ENCODE measurements around the gene UBE2O.

Gene UBE2O

DNA sequence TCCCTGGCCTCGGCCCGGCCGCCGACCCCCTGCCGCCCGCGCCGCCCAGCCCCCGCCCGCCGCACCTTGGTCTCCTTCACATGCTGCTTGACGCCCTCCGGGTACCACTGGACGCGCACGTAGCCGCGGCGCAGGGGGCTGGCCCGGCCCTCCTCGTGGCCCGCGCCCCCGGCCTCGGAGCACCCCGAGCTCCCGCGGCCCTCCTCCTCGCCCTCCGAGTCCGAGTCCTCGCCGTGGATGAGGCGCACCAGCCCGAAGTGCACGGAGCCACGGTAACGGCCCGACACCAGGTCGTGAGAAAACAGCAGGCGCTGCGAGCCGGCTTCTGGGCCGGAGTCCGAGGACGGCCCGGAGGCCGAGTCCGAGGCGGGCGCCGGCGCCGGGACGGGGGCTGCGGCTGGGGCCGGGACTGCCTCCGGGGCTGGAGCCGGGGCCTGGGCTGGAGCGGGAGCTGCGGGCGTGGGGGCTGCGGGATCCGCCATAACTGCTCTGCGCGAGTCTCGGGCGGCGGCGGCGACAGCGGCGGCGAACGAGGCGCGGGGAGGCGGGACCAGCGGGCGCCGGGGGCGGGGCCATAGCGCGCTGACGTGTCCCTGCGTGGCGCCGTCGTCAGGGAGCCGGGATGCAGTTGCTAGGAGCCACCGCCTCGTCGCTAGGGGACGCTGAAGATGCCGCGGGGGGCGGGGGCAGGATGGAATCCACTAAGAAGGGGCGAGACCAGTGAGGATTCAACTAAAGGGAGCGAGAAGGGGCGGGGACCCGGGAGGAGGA, at the start of gene UBE2O:
UBE2O (minus strand) TSS at position 493 of the 771 bp plus-strand sequence; CDS start at position 482, 11 bp downstream.
- peak; percentile 88 for DNase-seq

DNA sequence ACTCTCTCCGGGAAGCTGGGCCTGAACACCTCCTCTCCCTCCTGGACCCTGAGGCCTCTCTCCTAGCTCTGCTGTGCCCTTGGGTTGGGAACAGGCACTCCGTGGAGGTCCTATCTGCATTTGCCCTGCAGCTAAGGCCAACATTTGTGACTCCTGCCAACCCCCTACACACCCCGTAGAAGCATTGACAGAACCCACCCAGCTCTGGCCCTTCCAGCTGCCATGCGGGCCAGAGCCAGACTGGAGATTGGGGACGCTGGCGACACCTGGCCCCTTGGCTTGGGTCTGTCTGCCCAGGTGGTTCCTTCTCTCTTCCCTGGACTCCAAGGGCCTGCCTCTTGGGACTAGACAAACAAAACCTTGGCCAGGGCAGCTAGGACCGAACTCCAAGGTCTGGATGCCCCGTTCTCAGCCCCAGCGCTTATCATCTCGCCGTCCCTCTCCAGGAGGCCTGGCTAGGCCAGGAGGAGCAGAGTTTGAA, 48.9 kb upstream of the UBE2O start:
- DNase-seq: no peak

DNA sequence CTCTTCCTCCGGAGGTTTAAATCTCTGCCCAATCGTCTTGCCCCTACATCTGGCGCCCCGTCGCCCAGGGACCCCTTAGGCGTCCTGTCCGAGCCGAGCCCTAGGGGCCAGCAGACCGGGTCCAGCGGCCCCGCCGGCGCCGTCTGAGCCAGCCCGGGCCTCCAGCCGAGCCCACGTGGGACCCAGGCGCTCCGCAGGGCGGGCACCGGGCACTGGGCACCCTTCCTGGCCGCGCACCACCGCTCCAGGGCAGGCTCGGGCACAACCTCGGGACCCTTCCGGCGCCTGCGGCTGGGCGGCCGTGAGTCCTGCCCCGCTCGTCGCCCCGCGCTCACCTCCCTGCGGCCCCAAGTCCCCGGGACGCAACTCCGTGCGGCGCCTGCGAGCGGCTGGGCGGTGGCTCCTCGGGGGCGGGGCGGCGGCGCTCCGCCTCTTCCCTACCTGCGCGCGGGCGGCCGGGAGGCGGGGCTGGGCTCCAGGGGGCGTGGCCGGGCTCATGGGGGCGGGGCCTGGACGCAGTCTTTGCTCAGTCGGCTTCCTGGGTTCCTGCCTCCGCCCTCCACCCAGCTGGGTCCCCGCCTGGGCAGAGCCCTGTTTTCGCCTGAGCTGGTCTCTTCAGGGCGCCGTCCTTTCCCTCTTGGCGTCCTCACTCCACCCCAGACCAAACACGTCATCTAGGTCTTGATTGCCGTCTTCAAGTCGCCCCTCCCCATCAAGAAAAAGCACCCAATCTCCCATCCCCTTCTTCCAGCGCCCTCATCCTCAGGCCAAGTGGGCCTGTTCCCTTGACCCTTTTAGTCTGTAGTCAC, 48.3 kb upstream of the UBE2O start, which contains the start of gene RHBDF2:
RHBDF2 (minus strand) TSS at position 406 of the 809 bp plus-strand sequence. CDS start 19,899 bp downstream, outside the sequence.
- DNase-seq: peak; percentile 50

DNA sequence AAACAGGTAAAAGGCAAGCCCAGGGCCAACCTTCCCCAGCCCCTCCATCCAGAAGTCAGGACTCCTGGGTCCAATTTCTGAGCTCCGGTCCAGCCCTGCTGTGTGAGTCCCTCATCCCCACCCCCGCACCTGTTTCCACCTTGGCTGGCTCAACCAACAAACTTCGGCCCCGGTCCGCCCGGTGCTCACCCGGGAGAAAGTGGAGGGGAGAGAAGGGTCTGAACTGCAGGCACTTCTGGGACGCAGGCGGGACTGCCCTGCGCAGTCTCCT, 47.7 kb upstream of the UBE2O start:
- no peak for DNase-seq

DNA sequence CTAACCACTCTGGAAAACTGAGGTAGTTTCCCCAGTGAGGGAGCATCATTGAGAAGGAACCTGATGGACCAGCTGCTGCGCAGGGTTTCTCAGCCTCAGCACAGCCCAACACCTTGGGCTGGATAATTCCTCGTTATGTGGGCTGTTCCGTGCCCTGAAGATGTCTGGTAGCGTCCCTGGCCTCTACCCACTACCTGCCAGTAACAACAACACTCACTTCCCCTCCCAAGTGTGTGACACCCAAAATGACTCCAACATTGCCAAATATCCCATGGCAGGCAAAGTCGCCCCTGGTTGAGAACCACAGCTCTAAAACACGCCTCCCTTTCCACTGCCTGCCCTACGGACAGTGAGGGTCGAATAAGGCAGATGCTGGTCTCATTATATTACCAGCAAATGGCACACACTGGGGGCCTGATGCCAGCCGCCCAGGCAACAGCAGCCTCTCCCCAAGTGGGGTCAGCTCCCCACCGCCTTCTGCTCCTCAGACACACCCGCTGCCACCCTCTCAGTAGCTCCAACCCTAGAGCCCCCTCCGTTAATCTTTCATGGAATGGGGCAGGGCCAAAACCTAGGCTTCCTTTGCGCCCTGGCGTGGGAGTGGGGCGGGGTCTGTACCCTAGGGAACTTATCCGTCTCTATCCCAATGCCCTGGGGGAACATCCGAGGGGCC, 47.3 kb upstream of the UBE2O start:
- no peak for DNase-seq

DNA sequence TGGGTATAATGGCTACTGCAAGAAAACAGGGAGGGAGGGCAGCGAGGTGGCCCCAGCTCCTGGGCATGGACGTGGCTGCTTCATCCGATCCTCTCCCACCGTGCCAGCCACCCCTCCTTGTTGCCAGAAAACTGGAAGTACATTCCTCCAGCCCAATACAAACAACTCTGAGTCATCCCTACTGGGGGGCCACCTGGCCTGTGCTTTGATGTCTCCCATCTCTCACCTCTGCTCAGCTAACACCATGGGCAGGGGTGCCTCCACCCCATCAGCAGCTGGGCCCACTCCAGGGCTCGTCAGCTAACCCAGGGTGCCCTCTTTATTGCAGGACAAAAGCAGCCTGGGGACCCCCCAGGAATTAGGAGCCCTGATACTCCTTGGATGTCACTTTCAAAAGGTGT, 46.3 kb upstream of the UBE2O start:
- no peak for DNase-seq

DNA sequence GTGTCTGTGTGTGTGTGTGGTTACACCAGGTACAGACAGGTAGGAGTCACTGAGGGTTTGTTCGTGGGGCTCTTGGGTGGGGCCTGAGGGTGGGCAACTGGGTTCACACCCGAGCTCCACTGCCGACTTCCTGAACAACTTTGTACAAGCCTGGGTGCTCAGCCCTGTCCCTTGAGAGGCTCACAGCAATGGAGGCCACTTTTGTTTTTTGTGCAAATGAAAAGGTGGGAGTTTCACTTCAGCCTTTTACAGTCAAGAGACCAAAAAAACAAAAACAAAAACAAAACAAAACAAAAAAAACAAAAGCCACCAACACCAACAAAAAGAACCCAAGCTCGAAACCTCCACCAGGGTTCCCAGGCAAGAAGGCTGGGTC, 45.9 kb upstream of the UBE2O start:
- DNase-seq: no peak

DNA sequence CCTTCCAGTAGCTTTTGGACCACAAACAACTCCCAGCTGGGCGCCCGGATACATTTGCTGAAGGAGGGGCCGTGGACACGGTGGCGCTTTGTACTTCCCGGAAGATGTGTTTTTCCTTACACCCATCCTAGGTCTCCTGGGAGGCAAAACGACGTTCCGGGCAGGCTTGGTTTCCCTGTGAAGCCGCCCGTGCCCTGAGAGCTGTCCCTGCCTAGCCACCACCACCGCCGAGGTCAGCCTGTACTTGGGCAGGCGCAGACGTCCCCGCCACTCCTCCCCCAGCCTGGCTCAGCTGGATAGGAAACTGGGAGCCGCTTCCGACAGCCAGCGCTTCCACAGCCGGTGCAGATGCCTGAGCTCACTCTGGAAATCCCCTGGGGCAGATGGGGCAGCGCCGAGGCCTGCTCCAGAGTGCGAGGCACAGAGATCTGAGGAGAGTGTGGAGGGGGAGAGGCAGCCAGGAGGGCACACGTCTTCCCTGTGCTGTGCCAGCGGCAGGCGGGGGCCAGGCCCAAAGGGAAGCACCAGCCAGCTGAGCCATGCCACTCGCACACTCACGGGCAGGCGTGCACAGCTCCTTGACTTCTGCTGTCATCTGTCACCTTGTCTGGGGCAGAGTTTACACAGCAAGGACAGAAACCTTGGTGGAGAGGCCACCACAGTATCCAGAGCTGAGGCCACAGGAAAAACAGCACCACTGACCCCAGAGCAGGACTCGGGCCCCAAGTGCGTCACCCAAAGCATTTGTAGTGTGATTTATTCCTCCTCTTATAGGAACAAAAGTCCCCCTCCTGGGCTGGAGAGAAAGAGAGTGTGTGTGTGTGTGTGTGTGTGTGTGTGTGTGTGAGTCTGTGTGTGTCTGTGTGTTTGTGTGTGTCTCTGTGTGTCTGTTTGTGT, 45.3 kb upstream of the UBE2O start:
- DNase-seq: no peak

DNA sequence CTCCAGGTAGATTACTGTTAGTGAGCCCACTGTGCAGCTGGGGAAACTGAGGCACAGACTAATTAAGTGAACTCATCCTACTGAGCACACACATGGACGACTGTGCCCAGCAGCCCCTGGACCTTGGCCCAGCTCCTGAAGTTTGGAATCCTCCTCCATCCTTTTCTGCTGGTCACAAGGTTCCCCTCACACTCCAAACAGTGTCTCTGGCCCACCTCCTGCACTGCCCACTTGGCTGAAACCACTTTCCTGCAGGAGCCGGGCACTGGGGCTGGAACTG, 44.7 kb upstream of the UBE2O start:
- no peak for DNase-seq

DNA sequence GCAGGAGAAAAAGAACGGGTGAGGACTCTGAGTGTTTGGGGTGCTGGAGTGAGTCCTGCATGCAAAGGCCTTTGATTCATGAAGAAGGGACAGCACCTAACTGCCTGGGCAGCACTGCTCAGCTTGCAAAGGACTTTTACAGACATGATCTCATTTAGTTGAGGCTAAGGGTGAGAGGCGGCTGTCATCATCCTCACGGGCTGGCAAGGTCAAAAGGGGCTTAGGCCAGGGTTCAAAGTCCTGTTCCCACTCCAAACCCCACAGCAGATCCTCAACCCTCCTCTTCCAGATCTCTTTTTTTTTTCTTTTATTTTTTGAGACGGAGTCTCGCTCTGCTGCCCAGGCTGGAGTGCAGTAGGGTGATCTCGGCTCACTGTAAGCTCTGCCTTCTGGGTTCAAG, 43.5 kb upstream of the UBE2O start:
- no peak for DNase-seq

DNA sequence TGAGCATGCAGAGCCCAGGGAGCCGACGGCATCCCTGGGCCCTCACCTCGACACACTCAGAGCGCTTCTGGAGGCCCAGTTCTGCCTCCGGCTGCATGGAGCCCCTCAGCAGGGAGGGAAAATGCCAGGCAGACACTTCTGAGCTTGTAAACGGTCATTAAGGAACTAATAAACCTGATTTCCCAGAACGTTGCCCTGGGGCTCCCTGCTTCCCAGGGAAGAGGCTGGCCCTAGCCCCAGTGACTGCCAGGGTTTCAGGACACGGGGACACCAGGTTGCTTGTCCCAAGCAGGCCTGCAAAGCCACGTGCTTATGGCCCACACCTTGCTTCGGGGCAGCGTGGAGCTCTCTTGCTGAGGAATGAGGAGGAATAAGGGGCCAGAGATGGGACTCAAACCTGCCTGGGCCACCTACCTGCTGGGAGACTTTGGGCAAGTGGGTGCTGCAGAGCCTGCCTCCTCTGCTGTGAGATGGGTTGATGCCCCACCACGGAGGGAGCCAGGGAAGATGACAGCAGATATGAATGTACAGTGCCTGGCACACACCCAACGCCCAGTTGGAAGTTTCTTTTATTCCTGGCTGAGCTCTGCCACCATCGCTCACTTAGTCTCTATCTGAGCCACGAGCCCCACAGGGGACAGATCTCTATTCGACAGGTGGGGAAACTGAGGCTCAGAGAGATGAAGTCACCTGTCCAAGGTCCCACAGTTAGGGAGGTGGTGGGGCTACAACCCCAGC, 42.9 kb upstream of the UBE2O start:
- no peak for DNase-seq

DNA sequence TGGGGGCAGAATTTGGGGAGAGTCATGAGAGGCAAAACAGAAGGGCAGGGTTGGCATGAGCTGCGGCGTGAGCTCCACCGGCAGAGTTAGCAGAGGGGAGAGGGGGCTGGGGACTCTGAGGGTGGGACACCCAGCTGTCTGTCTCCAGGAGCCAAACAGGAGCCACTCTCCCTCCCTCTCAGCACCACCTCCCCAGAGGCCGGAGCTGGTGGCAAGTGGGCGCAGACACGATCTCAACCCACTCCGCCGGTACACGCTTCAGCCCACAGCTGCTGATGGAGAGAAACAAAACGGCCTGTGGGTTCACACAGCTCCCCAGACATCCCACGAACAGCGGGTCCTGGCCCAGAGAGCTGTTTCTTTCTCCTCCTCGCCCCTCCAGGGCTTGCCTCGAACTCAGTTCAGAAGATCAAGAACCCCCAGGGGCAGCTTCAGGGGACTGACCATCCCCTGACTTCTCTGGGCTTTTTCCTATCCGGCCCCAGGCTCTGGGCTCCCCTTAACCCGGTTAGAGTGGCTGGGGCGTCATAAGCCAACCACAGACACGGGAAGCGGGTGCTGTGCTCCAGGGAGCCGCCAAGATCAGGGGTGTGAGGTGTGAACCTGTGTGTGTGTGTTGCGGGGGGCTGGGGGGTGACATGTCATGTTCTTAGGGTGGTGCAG, 40.7 kb upstream of the UBE2O start:
- no peak for DNase-seq

DNA sequence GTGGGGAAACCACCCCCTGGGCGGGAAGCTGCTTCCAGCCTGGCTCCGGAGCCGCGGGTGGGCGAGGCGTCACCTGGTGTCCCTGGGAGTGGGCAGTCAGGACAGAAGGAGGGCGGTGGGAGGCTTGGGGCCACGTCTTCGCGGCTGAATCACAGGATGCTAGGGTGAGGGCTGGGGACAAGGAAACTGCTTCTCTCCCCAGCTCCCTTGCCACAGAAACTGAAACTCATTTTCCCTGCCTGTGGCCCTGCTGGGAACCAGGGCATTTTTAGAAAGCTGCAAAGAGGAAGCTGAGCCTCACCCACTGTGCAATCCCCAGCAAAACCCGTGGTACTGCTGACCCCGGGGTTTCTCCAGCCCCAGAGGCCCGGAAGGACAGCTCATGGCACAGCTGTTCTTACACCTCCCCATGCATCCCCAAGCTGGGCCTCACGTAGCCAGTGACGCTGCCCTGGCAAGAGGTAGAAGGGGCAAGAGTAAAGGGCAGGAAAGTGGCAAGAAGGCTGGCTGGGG, 40.1 kb upstream of the UBE2O start:
- DNase-seq: no peak

DNA sequence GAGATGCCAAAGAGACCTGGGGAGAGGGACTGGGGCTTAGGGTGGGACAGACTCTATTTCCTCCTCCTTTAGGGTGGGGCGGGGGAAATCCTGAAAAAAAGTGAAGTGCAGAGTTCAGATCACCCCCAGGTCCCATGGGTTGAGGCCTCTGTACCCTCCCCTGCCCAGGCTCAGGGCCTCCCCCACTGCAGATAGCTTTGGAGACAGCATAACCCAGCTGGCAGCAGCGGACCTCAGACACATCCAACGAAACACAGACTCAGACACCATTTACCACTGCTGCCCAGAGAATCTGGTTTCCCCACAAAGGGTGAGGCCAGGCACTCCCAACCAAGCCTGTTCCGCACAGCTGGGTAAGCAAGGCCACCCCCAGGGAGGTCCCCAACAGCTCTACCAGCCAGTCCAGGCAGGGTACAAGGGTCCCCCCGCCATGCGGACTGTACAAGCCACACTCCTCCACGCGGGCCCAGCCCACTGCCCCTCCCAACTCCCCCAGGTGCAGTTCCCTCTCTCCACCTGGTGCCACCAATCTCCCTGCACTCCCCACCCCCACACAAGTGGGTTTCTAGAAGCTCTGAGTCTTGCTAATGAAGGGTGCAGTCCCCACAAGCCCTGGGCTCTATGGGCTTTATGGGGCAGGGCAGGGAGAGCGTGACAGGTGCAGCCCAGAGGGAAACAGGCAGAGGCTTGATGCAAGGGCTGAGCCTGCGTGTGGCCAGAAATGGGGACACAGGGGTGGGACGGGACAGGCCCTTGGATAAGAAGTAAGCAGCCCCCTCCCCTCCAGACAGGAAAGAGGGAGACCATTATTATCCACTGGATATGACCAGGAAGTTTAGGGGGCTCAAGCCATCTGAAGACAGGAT, 39.4 kb upstream of the UBE2O start:
- DNase-seq: no peak

DNA sequence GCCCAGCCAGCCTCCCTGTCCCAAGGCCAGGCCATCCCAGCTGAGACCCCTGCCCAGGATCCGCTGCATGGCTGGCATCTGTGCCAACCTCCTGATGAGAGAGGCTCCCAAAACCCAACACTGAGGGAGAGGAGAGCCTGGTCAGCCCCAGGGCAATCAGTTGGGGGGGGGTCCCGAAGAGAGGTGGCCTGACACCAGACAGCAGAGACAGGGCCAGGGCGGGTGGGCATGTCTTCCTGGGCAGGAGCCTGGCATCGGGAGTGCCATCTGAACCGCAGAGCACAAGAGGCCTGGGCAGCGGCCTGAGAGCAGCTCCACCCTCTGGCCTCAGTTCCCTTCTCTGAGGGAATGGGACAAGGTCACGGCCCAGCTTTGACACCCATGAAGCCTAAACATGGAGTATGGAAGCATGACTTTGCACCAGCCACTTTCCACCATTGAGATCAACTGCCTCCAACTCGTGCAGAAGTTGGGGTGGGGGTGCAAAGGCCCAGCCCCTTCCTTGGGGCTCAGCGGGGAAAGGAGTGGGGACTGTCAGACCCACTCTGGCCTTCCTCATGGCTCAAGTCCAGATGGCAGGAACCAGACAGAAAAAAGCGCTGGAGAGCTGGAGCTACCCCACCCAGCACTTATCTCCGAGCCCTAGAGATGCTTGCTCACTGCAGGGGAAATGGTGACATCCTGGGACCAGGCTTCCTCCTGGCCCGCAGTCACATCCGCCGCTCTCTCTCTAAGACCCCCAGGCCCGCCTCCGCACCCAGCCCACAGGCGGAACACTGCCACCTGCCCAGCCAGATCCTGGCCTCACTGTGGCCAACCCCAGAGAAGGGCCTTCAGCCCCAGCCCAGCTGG, 38.5 kb upstream of the UBE2O start:
- no peak for DNase-seq

DNA sequence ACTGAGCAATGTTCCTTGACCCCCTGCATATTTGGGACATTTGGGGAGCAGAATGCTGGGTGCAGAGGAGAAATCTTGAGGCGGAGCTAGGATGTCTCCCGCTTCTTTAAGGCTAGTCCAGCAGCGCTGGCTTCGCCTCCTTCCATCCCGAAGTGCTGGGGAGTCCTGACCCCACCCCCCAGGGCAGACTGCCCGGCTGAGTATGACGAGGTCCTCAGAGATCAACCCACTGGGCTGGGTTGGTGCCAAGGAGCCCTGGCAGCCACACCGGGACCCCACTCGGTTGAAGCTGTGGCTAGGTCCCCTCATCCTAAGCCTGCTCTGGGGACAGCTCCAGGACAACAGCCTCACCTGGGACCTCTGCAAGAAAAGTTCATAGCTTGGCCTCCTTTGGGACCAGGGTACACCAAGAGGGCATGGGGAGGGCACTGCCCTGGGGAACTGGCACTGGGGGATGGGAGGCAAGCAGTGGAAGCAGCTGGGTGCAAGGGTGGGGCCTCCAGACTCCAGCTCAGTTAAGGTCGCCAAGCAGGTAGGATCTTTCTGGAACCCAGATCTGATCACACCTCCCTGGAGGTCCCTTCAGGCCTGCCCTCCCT, 37.3 kb upstream of the UBE2O start:
- DNase-seq: no peak

DNA sequence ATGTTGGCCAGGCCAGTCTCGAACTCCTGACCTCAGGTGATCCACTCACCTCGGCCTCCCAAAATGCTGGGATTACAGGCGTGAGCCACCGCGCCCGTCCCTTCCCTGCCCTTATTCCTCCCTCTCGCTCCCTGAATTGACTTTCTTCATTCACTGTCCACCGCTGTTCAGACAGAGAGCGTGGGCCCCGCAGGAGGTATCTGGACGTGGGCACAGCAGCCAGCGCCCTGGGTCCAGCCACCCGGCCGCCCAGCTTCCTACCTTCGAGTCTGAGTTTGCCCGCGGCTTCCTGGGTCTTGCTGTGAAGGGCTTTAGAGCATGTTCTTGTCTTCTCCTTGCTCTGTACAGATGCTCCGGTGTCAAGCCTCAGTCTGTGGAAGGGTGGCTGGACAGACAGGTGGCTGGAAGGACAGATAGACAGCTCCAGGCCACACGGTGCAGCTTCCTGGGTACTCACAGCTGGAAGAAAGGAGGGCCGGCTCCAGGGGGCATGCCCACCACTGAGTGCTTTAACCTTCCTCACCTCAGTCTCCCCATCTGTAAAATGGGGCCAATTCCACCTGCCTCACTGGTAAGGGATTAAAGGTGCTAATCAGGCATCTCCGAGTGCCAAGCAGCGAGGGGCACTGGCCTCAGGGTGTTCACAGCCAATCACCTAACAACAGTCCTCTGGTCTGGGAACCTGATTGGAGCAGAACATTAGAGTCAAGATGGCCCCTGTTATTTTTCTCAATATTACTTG, 34.7 kb upstream of the UBE2O start:
- no peak for DNase-seq

DNA sequence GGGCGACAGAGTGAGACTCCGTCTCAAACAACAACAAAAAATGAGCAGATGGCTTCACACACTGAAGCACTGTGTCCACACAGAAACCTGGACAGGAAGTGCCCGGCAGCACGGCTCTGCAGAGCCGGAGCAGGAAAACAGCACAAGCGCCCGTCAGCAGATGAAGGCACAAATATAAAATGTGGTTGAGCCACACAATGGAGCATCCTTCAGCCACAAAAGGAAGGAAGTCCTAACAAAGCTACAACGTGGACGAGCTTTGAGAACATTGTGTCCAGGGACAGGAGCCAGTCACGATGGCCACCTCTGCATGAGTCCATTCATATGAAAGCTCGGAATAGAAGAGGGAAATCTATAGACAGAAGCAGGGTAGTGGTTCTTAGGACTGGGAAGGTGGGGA, 32.6 kb upstream of the UBE2O start:
- no peak for DNase-seq

Measured in NCI-H1048 (cell line).